ENCODE data around the gene SLX4IP. TPM values are rescaled to one million over a fixed set of nuclear protein-coding genes. Genes with fewer than 3 reads are reported as not detected.

Gene SLX4IP
- total and polyA plus RNA-seq, 10 donors, result 2.8 to 9.0 (median 5.1) TPM

DNA sequence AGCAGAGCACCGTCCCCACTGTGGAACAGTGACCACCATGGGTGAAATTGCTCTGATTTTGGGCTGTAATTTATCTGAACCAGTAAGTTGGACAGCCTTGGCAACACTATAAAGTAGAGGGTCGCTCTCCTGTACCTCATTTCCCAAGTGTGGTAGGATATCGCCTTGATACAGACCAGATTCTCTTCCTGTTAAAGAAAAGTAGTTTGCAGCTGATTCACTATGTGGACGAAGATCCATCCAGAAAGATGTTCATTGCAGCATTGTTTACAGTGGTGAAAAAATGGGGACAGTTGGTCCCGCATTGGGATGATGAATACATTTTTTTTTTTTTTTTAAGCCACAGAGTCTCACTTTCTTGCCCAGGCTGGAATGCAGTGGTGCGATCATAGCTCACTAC lies 74.3 kb downstream of the SLX4IP start:
- no peaks in the 10 kb centered on the region for H3K9me3 ChIP-seq
- no peaks in the 10 kb centered on the region for H3K27me3 ChIP-seq (replicated peaks in 1 of 7)
- 75 to 93% (median 85%) methylated on average over 6 of the region's 6 CpGs for WGBS, 5 donors
- H3K27ac ChIP-seq, result peak overlapping the region in 4 of 8 donors; percentile 32 to 87 (median 46)
- H3K4me3 ChIP-seq, result no peak overlapping the region
- H3K4me1 ChIP-seq, result peaks cover 12 to 96% (median 40%) of the 10 kb centered on the region in 6 donors
- intact Hi-C loops (cut with DNase I; ENCODE audit: low total_unique reads), result no loop called here
- no peak for TF ChIP-seq POLR2A (IDR thresholded peaks at IDR 0.05)
- TF ChIP-seq POLR2AphosphoS5 (IDR thresholded peaks at IDR 0.05), result no peak
- TF ChIP-seq, protein P1, sequence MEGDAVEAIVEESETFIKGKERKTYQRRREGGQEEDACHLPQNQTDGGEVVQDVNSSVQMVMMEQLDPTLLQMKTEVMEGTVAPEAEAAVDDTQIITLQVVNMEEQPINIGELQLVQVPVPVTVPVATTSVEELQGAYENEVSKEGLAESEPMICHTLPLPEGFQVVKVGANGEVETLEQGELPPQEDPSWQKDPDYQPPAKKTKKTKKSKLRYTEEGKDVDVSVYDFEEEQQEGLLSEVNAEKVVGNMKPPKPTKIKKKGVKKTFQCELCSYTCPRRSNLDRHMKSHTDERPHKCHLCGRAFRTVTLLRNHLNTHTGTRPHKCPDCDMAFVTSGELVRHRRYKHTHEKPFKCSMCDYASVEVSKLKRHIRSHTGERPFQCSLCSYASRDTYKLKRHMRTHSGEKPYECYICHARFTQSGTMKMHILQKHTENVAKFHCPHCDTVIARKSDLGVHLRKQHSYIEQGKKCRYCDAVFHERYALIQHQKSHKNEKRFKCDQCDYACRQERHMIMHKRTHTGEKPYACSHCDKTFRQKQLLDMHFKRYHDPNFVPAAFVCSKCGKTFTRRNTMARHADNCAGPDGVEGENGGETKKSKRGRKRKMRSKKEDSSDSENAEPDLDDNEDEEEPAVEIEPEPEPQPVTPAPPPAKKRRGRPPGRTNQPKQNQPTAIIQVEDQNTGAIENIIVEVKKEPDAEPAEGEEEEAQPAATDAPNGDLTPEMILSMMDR (IDR thresholded peaks at IDR 0.05 in 8 of 11, conservative IDR thresholded peaks at IDR 0.05 in 3 of 11), result no peak
- no peaks in the 10 kb centered on the region for H3K36me3 ChIP-seq
- DNase-seq, result no peak

DNA sequence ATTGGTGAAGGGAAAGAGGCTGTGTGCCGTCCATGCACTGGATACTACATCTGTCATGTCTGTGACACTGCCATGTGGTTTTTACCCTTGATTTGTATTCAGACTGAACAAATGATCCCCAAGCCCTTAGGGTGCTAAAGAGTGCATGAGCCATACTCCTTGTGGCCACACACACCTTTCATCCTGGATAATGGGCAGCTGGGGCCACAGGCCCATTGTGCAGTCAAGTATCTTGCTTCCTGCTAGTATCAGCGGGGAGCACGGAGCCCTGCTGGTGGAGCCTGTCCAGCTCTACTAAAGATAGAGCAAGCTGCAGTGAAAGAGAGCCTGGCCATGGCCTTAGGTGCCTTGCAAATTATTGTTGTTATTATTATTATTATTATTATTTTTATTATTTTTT lies 75.1 kb downstream of the SLX4IP start:
- H3K27ac ChIP-seq, result peak overlapping the region in 1 of 8 donors; percentile 87

DNA sequence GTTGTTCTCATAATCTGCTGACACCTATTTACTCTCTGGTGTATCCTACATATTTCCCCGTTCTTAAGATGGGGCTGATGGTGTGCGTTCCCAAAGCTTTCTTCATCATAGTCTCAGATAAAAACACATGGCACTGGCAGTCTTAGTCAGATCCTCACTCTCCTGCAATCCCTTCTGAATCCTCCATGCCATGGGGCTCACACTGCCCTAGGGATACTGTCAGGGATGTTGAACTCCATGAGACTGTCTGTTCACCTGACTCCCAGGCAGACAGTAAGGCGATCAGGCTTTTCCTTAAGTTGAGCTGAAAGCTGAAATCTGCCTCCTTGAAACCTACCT lies 76.0 kb downstream of the SLX4IP start:
- peak overlapping the region in 1 of 8 donors; percentile 42 for H3K4me3 ChIP-seq
- WGBS, 5 donors, result 65 to 86% (median 80%) methylated on average over 3 of the region's 3 CpGs
- intact Hi-C loops (cut with DNase I; ENCODE audit: low total_unique reads), result no loop called here
- H3K27ac ChIP-seq, result peak overlapping the region in 7 of 8 donors; percentile 37 to 87 (median 71)
- TF ChIP-seq POLR2A (IDR thresholded peaks at IDR 0.05) (no peak), POLR2AphosphoS5 (IDR thresholded peaks at IDR 0.05) (no peak)
- TF ChIP-seq, protein P1 (IDR thresholded peaks at IDR 0.05 in 8 of 11, conservative IDR thresholded peaks at IDR 0.05 in 3 of 11), result no peak
- H3K4me1 ChIP-seq, result peaks cover 8 to 96% (median 30%) of the 10 kb centered on the region in 6 donors
- H3K9me3 ChIP-seq, result no peaks in the 10 kb centered on the region
- no peaks in the 10 kb centered on the region for H3K27me3 ChIP-seq (replicated peaks in 1 of 7)
- no peaks in the 10 kb centered on the region for H3K36me3 ChIP-seq
- DNase-seq, result no peak

More for the DNA sequence above, 75.1 kb downstream of the SLX4IP start:
- Histone ChIP-seq H3K36me3 (no peaks in the 10 kb centered on the region), H3K4me1 (peaks cover 12 to 96% (median 37%) of the 10 kb centered on the region in 6 donors), H3K27me3 (replicated peaks in 1 of 7) (no peaks in the 10 kb centered on the region), H3K9me3 (no peaks in the 10 kb centered on the region), H3K4me3 (no peak overlapping the region)
- intact Hi-C loops (cut with DNase I; ENCODE audit: low total_unique reads), result no loop called here
- TF ChIP-seq, protein P1 (IDR thresholded peaks at IDR 0.05 in 8 of 11, conservative IDR thresholded peaks at IDR 0.05 in 3 of 11), result no peak
- no peak for TF ChIP-seq POLR2A (IDR thresholded peaks at IDR 0.05)
- no peak for TF ChIP-seq POLR2AphosphoS5 (IDR thresholded peaks at IDR 0.05)
- 73 to 88% (median 82%) methylated on average over 3 of the region's 3 CpGs for WGBS, 5 donors
- no peak for DNase-seq

DNA sequence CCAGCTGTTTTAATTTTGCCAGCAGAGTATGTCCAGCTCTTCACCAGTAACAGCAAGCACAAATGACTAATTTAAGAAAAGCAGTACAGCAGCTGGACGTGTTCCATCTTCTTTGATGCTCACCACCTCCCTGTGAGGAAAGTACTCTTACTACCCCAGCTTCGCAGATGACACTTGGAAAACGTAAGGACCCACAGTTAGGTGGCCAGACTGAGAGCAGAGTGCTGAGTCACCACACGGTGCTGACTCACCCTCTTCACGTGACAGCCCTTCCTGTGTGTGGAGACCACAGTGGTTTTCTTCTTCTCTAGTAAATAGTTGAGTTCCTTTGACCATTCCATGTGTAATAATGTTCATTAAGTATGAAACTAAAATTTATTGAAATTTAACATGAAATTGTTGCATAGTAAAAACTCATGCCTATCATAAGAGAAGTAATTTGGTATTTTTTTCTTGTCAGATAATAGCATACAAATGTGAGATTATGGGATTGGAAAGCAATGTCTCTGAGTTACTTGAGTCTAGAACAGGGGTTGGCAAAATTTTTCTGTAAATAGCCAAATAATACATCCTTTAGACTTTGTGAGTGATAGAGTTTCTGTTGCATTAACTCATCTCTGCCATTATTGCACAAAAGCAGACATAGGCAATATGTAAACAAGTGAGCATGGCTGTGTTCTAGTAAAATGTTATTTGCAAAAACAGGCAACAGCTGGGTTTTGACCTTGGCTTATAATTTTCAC lies 76.6 kb downstream of the SLX4IP start:
- intact Hi-C loops (cut with DNase I; ENCODE audit: low total_unique reads), result no loop called here
- Histone ChIP-seq H3K9me3 (no peaks in the 10 kb centered on the region), H3K4me1 (peaks cover 8 to 90% (median 28%) of the 10 kb centered on the region in 6 donors), H3K36me3 (no peaks in the 10 kb centered on the region), H3K27me3 (replicated peaks in 1 of 7) (no peaks in the 10 kb centered on the region), H3K4me3 (peak overlapping the region in 1 of 8 donors; percentile 42), H3K27ac (peak overlapping the region in 7 of 8 donors; percentile 37 to 87 (median 71))
- TF ChIP-seq, protein P1 (IDR thresholded peaks at IDR 0.05 in 8 of 11, conservative IDR thresholded peaks at IDR 0.05 in 3 of 11), result no peak
- TF ChIP-seq POLR2AphosphoS5 (IDR thresholded peaks at IDR 0.05), result peak in 2 of 3 donors; percentile 35 to 82
- WGBS, 5 donors, result 7 to 18% (median 11%) methylated on average over 5 of the region's 5 CpGs
- DNase-seq, result peak; percentile 92
